ENCODE results near the gene TBC1D30. TPM values are rescaled to one million over a fixed set of nuclear protein-coding genes. Genes with fewer than 3 reads are reported as not detected.
"Not testable (repeated sequence)": the region's sequence is repeated elsewhere in the genome, so short reads cannot be mapped to it uniquely, and the experiment has no call there.

The TBC1D30 gene
- total RNA-seq = 10 to 100 TPM in 2 of 4 donors, 1 to 10 TPM in 2; 2.6 to 20.9 (median 9.3) TPM

GRCh38 chr12:64824500-64825142, at the start of gene TBC1D30:
TSS of gene TBC1D30 (plus strand) at chr12:64824647. CDS start at chr12:64824880, 233 bp downstream.
- ATAC-seq (ENCODE audit: low FRiP score) = peak; percentile 58
- DNase-seq (ENCODE audit: low spot score) = no peak
- TF ChIP-seq CTCF (IDR thresholded peaks at IDR 0.05) = no peak

GRCh38 chr12:64775147-64775736, 49.2 kb upstream of the TBC1D30 start:
- not testable (repeated sequence) for ATAC-seq (ENCODE audit: low FRiP score); DNase-seq (ENCODE audit: low spot score)

- ATAC-seq (ENCODE audit: low FRiP score) = no peak
- no peak for TF ChIP-seq CTCF (IDR thresholded peaks at IDR 0.05)
These were observed 45.0 kb upstream of the TBC1D30 start for GRCh38 chr12:64779354-64779974.

GRCh38 chr12:64780132-64780530, 44.3 kb upstream of the TBC1D30 start:
- DNase-seq (ENCODE audit: low spot score) (no peak), ATAC-seq (ENCODE audit: low FRiP score) (peak; percentile 50)
- no peak for TF ChIP-seq CTCF (IDR thresholded peaks at IDR 0.05)

More at GRCh38 chr12:64779354-64779974, 45.0 kb upstream of the TBC1D30 start:
- DNase-seq (ENCODE audit: low spot score) = no peak

- DNase-seq (ENCODE audit: low spot score) (no peak), ATAC-seq (ENCODE audit: low FRiP score) (peak; percentile 87)
- no peak for TF ChIP-seq CTCF (IDR thresholded peaks at IDR 0.05)
These were observed 43.7 kb upstream of the TBC1D30 start for GRCh38 chr12:64780531-64781279.

GRCh38 chr12:64781280-64782190, 42.9 kb upstream of the TBC1D30 start:
- no peak for TF ChIP-seq CTCF (IDR thresholded peaks at IDR 0.05)
- peak; percentile 42 for ATAC-seq (ENCODE audit: low FRiP score)
- no peak for DNase-seq (ENCODE audit: low spot score)

Data from omental fat pad (tissue), 4 donors.